Measurements from ENCODE around the gene PPARGC1A. TPM values are rescaled to one million over a fixed set of nuclear protein-coding genes. Genes with fewer than 3 reads are reported as not detected.

Gene PPARGC1A, protein sequence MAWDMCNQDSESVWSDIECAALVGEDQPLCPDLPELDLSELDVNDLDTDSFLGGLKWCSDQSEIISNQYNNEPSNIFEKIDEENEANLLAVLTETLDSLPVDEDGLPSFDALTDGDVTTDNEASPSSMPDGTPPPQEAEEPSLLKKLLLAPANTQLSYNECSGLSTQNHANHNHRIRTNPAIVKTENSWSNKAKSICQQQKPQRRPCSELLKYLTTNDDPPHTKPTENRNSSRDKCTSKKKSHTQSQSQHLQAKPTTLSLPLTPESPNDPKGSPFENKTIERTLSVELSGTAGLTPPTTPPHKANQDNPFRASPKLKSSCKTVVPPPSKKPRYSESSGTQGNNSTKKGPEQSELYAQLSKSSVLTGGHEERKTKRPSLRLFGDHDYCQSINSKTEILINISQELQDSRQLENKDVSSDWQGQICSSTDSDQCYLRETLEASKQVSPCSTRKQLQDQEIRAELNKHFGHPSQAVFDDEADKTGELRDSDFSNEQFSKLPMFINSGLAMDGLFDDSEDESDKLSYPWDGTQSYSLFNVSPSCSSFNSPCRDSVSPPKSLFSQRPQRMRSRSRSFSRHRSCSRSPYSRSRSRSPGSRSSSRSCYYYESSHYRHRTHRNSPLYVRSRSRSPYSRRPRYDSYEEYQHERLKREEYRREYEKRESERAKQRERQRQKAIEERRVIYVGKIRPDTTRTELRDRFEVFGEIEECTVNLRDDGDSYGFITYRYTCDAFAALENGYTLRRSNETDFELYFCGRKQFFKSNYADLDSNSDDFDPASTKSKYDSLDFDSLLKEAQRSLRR
- 0.04 TPM in 2 replicates for polyA plus RNA-seq (2011; rRNA removed)
- not detected in 2 replicates for polyA plus RNA-seq (2012; cell fraction: cytosol; rRNA removed)
- polyA plus RNA-seq (2012; cell fraction: nucleus; rRNA removed): not detected in 2 replicates
- 0.04 to 0.07 TPM (median 0.07 TPM) in 3 replicates for polyA plus RNA-seq (2017; fragmentation: RNase III; extraction: RNeasy Plus Mini Kit Qiagen cat#74134 plus additional on column Dnase treatment)
- 0.63 and 1.0 TPM in 2 replicates for polyA minus RNA-seq (2011; rRNA and poly(A)+ RNA removed)

DNA sequence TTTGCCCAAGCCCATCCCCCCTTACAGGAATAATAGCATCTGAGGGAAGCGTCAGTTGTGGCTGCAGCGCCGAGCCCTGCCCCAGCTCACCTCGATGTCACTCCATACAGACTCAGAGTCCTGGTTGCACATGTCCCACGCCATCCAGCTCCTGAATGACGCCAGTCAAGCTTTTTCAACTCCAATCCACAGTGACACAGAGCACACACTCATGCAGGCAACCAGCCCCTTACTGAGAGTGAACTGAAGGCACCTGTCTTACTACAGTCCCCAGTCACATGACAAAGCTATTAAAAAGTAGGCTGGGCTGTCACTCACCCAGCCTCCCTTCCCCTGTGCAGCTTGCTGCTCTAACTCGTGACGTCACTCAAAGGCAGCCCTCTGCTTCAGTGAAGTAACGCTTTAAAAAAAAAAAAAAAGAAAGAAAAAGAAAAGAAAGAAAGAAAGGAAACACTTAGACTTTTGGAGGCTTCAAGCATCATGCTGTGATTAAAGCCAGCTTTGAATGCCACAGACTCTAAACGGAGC is at the start of gene PPARGC1A:
TSS of gene PPARGC1A (minus strand) at position 234 of the 528 bp plus-strand sequence. CDS start at position 144, 90 bp downstream.
- no peaks in the 10 kb centered on the region for H3K9me3 ChIP-seq
- TF ChIP-seq REST (IDR thresholded peaks at IDR 0.05) (no peak), FOSL2 (IDR thresholded peaks at IDR 0.05) (no peak), FOSL2 (CRISPR knock-in tag; IDR thresholded peaks at IDR 0.05) (no peak), ZNF302 (CRISPR knock-in tag; IDR thresholded peaks at IDR 0.05) (no peak), CTCF (IDR thresholded peaks at IDR 0.05) (no peak), HES2 (IDR thresholded peaks at IDR 0.05) (no peak), KDM1A (IDR thresholded peaks at IDR 0.05; ENCODE audit: low read depth) (no peak), FOSB (CRISPR knock-in tag; IDR thresholded peaks at IDR 0.05) (no peak), ZSCAN20 (CRISPR knock-in tag; IDR thresholded peaks at IDR 0.05) (no peak), ZFP36 (IDR thresholded peaks at IDR 0.05; ENCODE audit: borderline replicate concordance, partially characterized antibody) (no peak), KDM5A (IDR thresholded peaks at IDR 0.05) (no peak), FOXS1 (CRISPR knock-in tag; IDR thresholded peaks at IDR 0.05) (no peak), NR3C1 (IDR thresholded peaks at IDR 0.05) (no peak), NPAS2 (CRISPR knock-in tag; IDR thresholded peaks at IDR 0.05; ENCODE audit: borderline replicate concordance) (no peak)
- WGBS (ENCODE audit: missing lambda C conversion rate): 12% methylated on average over 9 of the region's 10 CpGs
- no peak for ATAC-seq
- peak within 1 kb of the TSS; percentile 27; the same call in 2 of the 3 replicates for H3K4me3 ChIP-seq
- no peaks in the 10 kb centered on the region; the same call in 2 of the 3 replicates for H3K4me1 ChIP-seq
- FAIRE-seq: no peak
- ChIA-PET CTCF (no interaction called here), POLR2A (no interaction called here)
- H3K27ac ChIP-seq: no peak within 1 kb of the TSS
- DNase-seq (ENCODE audit: low read depth in 1 of 2, low spot score in 1 of 2): no peak
- peak within 1 kb of the TSS; percentile 66 for H3K4me2 ChIP-seq

DNA sequence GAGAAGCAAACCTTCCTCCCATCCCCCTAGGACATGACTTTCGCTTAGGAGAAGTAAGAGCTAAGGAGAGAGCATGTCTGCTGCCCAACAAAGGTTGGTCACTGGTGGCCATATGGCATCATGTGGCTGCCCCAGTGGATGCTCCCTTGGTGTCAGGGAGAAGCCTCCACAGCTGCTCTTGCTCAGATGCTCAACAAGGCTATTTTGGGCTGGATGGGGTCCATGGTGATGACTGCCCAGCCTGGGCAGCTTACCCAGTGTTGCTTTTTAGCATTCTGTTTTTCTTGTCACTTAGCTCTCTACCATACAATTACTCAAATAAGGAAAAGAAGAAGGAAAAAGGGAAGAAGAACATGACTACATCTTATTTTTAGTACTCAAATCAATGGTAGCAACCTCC is 48.9 kb upstream of the PPARGC1A start:
- FAIRE-seq: no peak
- Histone ChIP-seq H3K4me2 (no peak overlapping the region), H3K9me3 (no peaks in the 10 kb centered on the region), H3K4me3 (no peak overlapping the region), H3K27ac (no peak overlapping the region), H3K4me1 (no peaks in the 10 kb centered on the region)
- no peak for ATAC-seq
- POLR2A ChIA-PET: no interaction called here
- 0% methylated on average over 1 of the region's 1 CpG for WGBS (ENCODE audit: missing lambda C conversion rate)
- TF ChIP-seq ZC3H11A (IDR thresholded peaks at IDR 0.05) (no peak), USF2 (IDR thresholded peaks at IDR 0.05) (no peak), SMC3 (IDR thresholded peaks at IDR 0.05) (no peak)
- no peak for DNase-seq (ENCODE audit: low read depth in 1 of 2, low spot score in 1 of 2)
- CTCF ChIA-PET: no interaction called here
